ENCODE measurements around the gene SMPD3. TPM values are rescaled to one million over a fixed set of nuclear protein-coding genes. Genes with fewer than 3 reads are reported as not detected.

SMPD3 gene
- total and polyA plus RNA-seq, 2 experiments from 2014 or later = 5.7 to 6.3 TPM

GRCh38 chr16:68357923-68358322, 90.4 kb downstream of the SMPD3 start:
- H3K27ac ChIP-seq = no peak overlapping the region
- H3K4me3 ChIP-seq = no peak overlapping the region
- WGBS (ENCODE audit: low lambda C conversion rate, missing lambda C conversion rate) = 95% methylated on average over 10 of the region's 11 CpGs
- H4K20me1 ChIP-seq (ENCODE audit: insufficient read depth, poor library complexity, severe bottlenecking) = no peaks in the 10 kb centered on the region
- H3K27me3 ChIP-seq = no peaks in the 10 kb centered on the region
- no peak overlapping the region for H2AFZ ChIP-seq
- DNase-seq (ENCODE audit: low spot score) = no peak
- H3K4me1 ChIP-seq (ENCODE audit: insufficient read depth) = peaks cover 4% of the 10 kb centered on the region
- H3K36me3 ChIP-seq (replicated peaks; ENCODE audit: insufficient read depth, low read depth) = no peaks in the 10 kb centered on the region
- no peaks in the 10 kb centered on the region for H3K9me2 ChIP-seq (replicated peaks; ENCODE audit: insufficient read depth)
- no peak for TF ChIP-seq EZH2phosphoT487 (IDR thresholded peaks at IDR 0.05; ENCODE audit: low read depth, severe bottlenecking, unreplicated experiment)
- no peak for TF ChIP-seq EZH2 (IDR thresholded peaks at IDR 0.05; ENCODE audit: borderline replicate concordance)
- TF ChIP-seq CTCF (IDR thresholded peaks at IDR 0.05; ENCODE audit: poor library complexity) = no peak
- H3K4me2 ChIP-seq = no peak overlapping the region
- no peaks in the 10 kb centered on the region for H3K79me2 ChIP-seq
- no peaks in the 10 kb centered on the region for H3K9me3 ChIP-seq (ENCODE audit: low read depth)

- no peaks in the 10 kb centered on the region for H3K36me3 ChIP-seq (replicated peaks; ENCODE audit: insufficient read depth, low read depth)
- no peaks in the 10 kb centered on the region for H3K79me2 ChIP-seq
- H3K9me3 ChIP-seq (ENCODE audit: low read depth) = no peaks in the 10 kb centered on the region
- no peaks in the 10 kb centered on the region for H3K27me3 ChIP-seq
- no peak overlapping the region for H3K4me2 ChIP-seq
- no peak for TF ChIP-seq EZH2 (IDR thresholded peaks at IDR 0.05; ENCODE audit: borderline replicate concordance)
- TF ChIP-seq EZH2phosphoT487 (IDR thresholded peaks at IDR 0.05; ENCODE audit: low read depth, severe bottlenecking, unreplicated experiment) = no peak
- no peak for TF ChIP-seq CTCF (IDR thresholded peaks at IDR 0.05; ENCODE audit: poor library complexity)
- no peak overlapping the region for H2AFZ ChIP-seq
- H3K27ac ChIP-seq = no peak overlapping the region
- peaks cover 4% of the 10 kb centered on the region for H3K4me1 ChIP-seq (ENCODE audit: insufficient read depth)
- H3K9me2 ChIP-seq (replicated peaks; ENCODE audit: insufficient read depth) = no peaks in the 10 kb centered on the region
- no peak for DNase-seq (ENCODE audit: low spot score)
- WGBS (ENCODE audit: low lambda C conversion rate, missing lambda C conversion rate) = 91% methylated on average over 9 of the region's 9 CpGs
- H4K20me1 ChIP-seq (ENCODE audit: insufficient read depth, poor library complexity, severe bottlenecking) = no peaks in the 10 kb centered on the region
- no peak overlapping the region for H3K4me3 ChIP-seq
These were observed 90.8 kb downstream of the SMPD3 start for GRCh38 chr16:68357521-68357922.

- TF ChIP-seq EZH2 (IDR thresholded peaks at IDR 0.05; ENCODE audit: borderline replicate concordance) (no peak), EZH2phosphoT487 (IDR thresholded peaks at IDR 0.05; ENCODE audit: low read depth, severe bottlenecking, unreplicated experiment) (no peak), CTCF (IDR thresholded peaks at IDR 0.05; ENCODE audit: poor library complexity) (no peak)
- no peak for DNase-seq (ENCODE audit: low spot score)
- no peaks in the 10 kb centered on the region for H4K20me1 ChIP-seq (ENCODE audit: insufficient read depth, poor library complexity, severe bottlenecking)
- no peaks in the 10 kb centered on the region for H3K27me3 ChIP-seq
- H3K27ac ChIP-seq = no peak overlapping the region
- H2AFZ ChIP-seq = no peak overlapping the region
- H3K4me3 ChIP-seq = no peak overlapping the region
- H3K9me2 ChIP-seq (replicated peaks; ENCODE audit: insufficient read depth) = no peaks in the 10 kb centered on the region
- peaks cover 2% of the 10 kb centered on the region for H3K4me1 ChIP-seq (ENCODE audit: insufficient read depth)
- WGBS (ENCODE audit: low lambda C conversion rate, missing lambda C conversion rate) = 89% methylated on average over 5 of the region's 5 CpGs
- H3K4me2 ChIP-seq = no peak overlapping the region
- no peaks in the 10 kb centered on the region for H3K36me3 ChIP-seq (replicated peaks; ENCODE audit: insufficient read depth, low read depth)
- no peaks in the 10 kb centered on the region for H3K9me3 ChIP-seq (ENCODE audit: low read depth)
- H3K79me2 ChIP-seq = no peaks in the 10 kb centered on the region
These were observed 91.4 kb downstream of the SMPD3 start for GRCh38 chr16:68356919-68357286.
